GM23338 (cell line): Measurements from ENCODE around the gene SORCS2. TPM values are rescaled to one million over a fixed set of nuclear protein-coding genes. Genes with fewer than 3 reads are reported as not detected.

Experiments used
- ATAC-seq: fragments of 200-7000 bp; cut with Tn5 transposase; 3 replicates; pipeline ENCODE4 v1.9.1; 2020
- DNase-seq: peaks from one replicate; pipeline ENCODE4 v3.0.0-alpha.2; 2015; ENCODE audit warnings: low spot score
- H2AFZ ChIP-seq: fragments of 200-600 bp; sonication (generic); 2 replicates; pipeline ENCODE4 v1.8.0; 2016; ENCODE audit warnings: antibody characterized with exemption, mild to moderate bottlenecking, moderate library complexity
- H3F3A ChIP-seq: fragments of 200-600 bp; sonication (generic); replicated peaks from 2 replicates; pipeline ENCODE4 v1.8.0; 2017; ENCODE audit warnings: antibody characterized with exemption, mixed run types, low read depth
- H3K27ac ChIP-seq: fragments of 200-600 bp; sonication (generic); 2 replicates; pipeline ENCODE4 v1.6.1; 2016; ENCODE audit warnings: low read depth
- H3K27me3 ChIP-seq: fragments of 200-600 bp; sonication (generic); 2 replicates; pipeline ENCODE4 v1.8.0; 2016; ENCODE audit warnings: mild to moderate bottlenecking, mixed run types, moderate library complexity; ENCODE audit not compliant: insufficient read depth
- H3K36me3 ChIP-seq: fragments of 200-600 bp; sonication (generic); 2 replicates; pipeline ENCODE4 v1.8.0; 2016; ENCODE audit warnings: mild to moderate bottlenecking; ENCODE audit not compliant: insufficient read depth
- H3K4me1 ChIP-seq: fragments of 200-600 bp; sonication (generic); 2 replicates; pipeline ENCODE4 v1.8.0; 2016; ENCODE audit warnings: mild to moderate bottlenecking, moderate library complexity; ENCODE audit not compliant: insufficient read depth
- H3K4me2 ChIP-seq: fragments of 200-600 bp; sonication (generic); 2 replicates; pipeline ENCODE4 v1.7.1; 2017; ENCODE audit warnings: mixed run types
- H3K4me3 ChIP-seq: fragments of 200-600 bp; sonication (generic); 2 replicates; pipeline ENCODE4 v1.6.1; 2016; ENCODE audit warnings: mixed run types
- H3K79me2 ChIP-seq: fragments of 200-600 bp; sonication (generic); replicated peaks from 2 replicates; pipeline ENCODE4 v1.8.0; 2017; ENCODE audit warnings: mild to moderate bottlenecking; ENCODE audit not compliant: insufficient read depth
- H3K9me2 ChIP-seq: fragments of 200-600 bp; sonication (generic); 2 replicates; pipeline ENCODE4 v1.8.0; 2017; ENCODE audit not compliant: insufficient read depth
- H4K20me1 ChIP-seq: fragments of 200-600 bp; sonication (generic); replicated peaks from 2 replicates; pipeline ENCODE4 v1.8.0; 2017; ENCODE audit warnings: mild to moderate bottlenecking; ENCODE audit not compliant: insufficient read depth
- H3K27ac Mint-ChIP-seq: 2 replicates; pipeline ENCODE4 v1.8.0; 2020; ENCODE audit warnings: inconsistent platforms, mild to moderate bottlenecking, moderate library complexity, mixed read lengths
- H3K27me3 Mint-ChIP-seq: 3 replicates; pipeline ENCODE4 v1.8.0; 2022; ENCODE audit warnings: low read depth, mild to moderate bottlenecking, moderate library complexity, mixed read lengths, inconsistent platforms; ENCODE audit not compliant: insufficient read depth, poor library complexity
- H3K36me3 Mint-ChIP-seq: 3 replicates; pipeline ENCODE4 v1.8.0; 2021; ENCODE audit warnings: low read depth, mild to moderate bottlenecking, inconsistent platforms, moderate library complexity, mixed read lengths
- H3K4me1 Mint-ChIP-seq: 3 replicates; pipeline ENCODE4 v1.8.0; 2020; ENCODE audit warnings: mild to moderate bottlenecking, inconsistent platforms, mixed read lengths
- H3K4me3 Mint-ChIP-seq: 3 replicates; pipeline ENCODE4 v1.8.0; 2021; ENCODE audit warnings: moderate library complexity, mild to moderate bottlenecking, inconsistent platforms, mixed read lengths
- H3K9me3 Mint-ChIP-seq: 3 replicates; pipeline ENCODE4 v1.8.0; 2020; ENCODE audit warnings: moderate library complexity, mild to moderate bottlenecking, inconsistent platforms, mixed read lengths
- CREB1 ChIP-seq: fragments of 250-450 bp; sonication (Bioruptor Pico); IDR thresholded peaks from 2 replicates; pipeline ENCODE4 v1.5.0; 2020; ENCODE audit warnings: low read depth, mild to moderate bottlenecking, moderate library complexity
- ETS1 ChIP-seq: IDR thresholded peaks from 2 replicates; pipeline ENCODE4 v1.6.1; 2016; ENCODE audit warnings: antibody characterized with exemption
- EZH2phosphoT487 ChIP-seq: fragments of 200-600 bp; sonication (generic); IDR thresholded peaks from one replicate; pipeline ENCODE4 v1.8.1; 2018; ENCODE audit warnings: antibody characterized with exemption; ENCODE audit not compliant: unreplicated experiment
- POLR2AphosphoS5 ChIP-seq: IDR thresholded peaks from 2 replicates; pipeline ENCODE4 v1.6.1; 2016; ENCODE audit warnings: antibody characterized with exemption, low read depth
- STAT1 ChIP-seq: IDR thresholded peaks from one replicate; pipeline ENCODE4 v1.6.1; 2016; ENCODE audit warnings: antibody characterized with exemption; ENCODE audit not compliant: unreplicated experiment
- ZNF114 ChIP-seq: fragments of 250-450 bp; sonication (Bioruptor Pico); IDR thresholded peaks from 2 replicates; pipeline ENCODE4 v1.5.0; 2020; ENCODE audit warnings: mild to moderate bottlenecking, moderate library complexity
- ZNF331 ChIP-seq: fragments of 250-450 bp; sonication (Bioruptor Pico); IDR thresholded peaks from 2 replicates; pipeline ENCODE4 v1.5.0; 2020; ENCODE audit warnings: low read depth, mild to moderate bottlenecking, moderate library complexity
- ZNF462 ChIP-seq: fragments of 250-450 bp; sonication (Bioruptor Pico); IDR thresholded peaks from 2 replicates; pipeline ENCODE4 v1.5.0; 2020; ENCODE audit warnings: mild to moderate bottlenecking, moderate library complexity
- polyA plus RNA-seq: library from polyadenylated mRNA; unstranded; fragments of >200 nt; fragmentation: Nextera tagmentation; extraction: Ambion mirVana; gene quantifications from 2 replicates; pipeline ENCODE4 v1.2.1, GENCODE V29; 2016
- total RNA-seq: library from RNA; depleted of rRNA; stranded (reverse); fragments of >200 nt; shearing (Covaris generic); gene quantifications from 2 replicates; pipeline ENCODE4 v1.2.3, GENCODE V29; 2014

The SORCS2 gene
- total and polyA plus RNA-seq, 2 experiments from 2014 or later, result 0.47 to 2.4 TPM

DNA sequence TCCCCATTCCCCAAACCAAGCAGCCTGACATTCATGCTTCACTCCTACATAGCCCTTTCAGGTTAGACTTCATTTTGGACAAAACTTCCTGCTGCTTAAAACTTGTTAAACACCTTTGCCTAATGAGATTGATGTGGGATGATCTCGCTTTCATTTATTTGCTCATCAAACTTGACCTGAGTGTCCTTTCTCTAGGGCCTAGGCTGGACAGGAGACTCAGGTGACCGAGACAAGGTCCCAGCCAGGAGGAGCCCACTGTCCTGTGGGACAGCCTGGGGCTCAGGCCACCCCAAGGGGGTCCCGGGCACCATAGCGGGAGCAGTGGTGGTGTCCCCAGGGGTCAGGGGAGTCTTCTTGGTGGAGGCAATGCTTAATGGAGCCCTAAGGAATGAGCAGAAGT lies 266.1 kb downstream of the SORCS2 start (continued):
- no peak for TF ChIP-seq ZNF462 (CRISPR knock-in tag)
- no peak for TF ChIP-seq ZNF331 (CRISPR knock-in tag)
- TF ChIP-seq ZNF114, result no peak

- Histone ChIP-seq H3K79me2 (no peaks in the 10 kb centered on the region), H3K9me2 (no peaks in the 10 kb centered on the region), H2AFZ (no peak overlapping the region), H3K4me3 (no peak overlapping the region), H3K4me2 (no peak overlapping the region), H3K4me1 (no peaks in the 10 kb centered on the region), H3K36me3 (no peaks in the 10 kb centered on the region), H3F3A (no peaks in the 10 kb centered on the region), H3K27me3 (no peaks in the 10 kb centered on the region), H4K20me1 (no peaks in the 10 kb centered on the region), H3K27ac (no peak overlapping the region)
- Mint-ChIP-seq H3K9me3 (no peaks in the 10 kb centered on the region; the same call in 2 of the 3 replicates), H3K4me1 (peaks cover 29% of the 10 kb centered on the region), H3K27me3 (peaks cover 18% of the 10 kb centered on the region), H3K36me3 (no peaks in the 10 kb centered on the region), H3K27ac (no peak overlapping the region), H3K4me3 (no peak overlapping the region)
- ATAC-seq (no peak), DNase-seq (no peak)
- TF ChIP-seq STAT1, result no peak
- no peak for TF ChIP-seq CREB1 (CRISPR knock-in tag)
- TF ChIP-seq ZNF114, result no peak
- no peak for TF ChIP-seq POLR2AphosphoS5
- TF ChIP-seq EZH2phosphoT487, result no peak
- no peak for TF ChIP-seq ETS1
These were observed 267.1 kb downstream of the SORCS2 start for GRCh38 chr4:7459471-7459870.
